ENCODE data around the gene ZBTB46. TPM values are rescaled to one million over a fixed set of nuclear protein-coding genes. Genes with fewer than 3 reads are reported as not detected.

Gene ZBTB46
- total RNA-seq, 1 donor from 2014 or later: 1.1 TPM

GRCh38 chr20:63714858-63715257 lies 116.2 kb downstream of the ZBTB46 start:
- Mint-ChIP-seq H3K9me3 (peaks cover 11% of the 10 kb centered on the region), H3K27ac (no peak overlapping the region), H3K27me3 (ENCODE audit: insufficient read depth) (no peaks in the 10 kb centered on the region), H3K4me1 (ENCODE audit: low read depth) (peaks cover 24% of the 10 kb centered on the region), H3K4me3 (no peak overlapping the region), H3K36me3 (ENCODE audit: low read depth) (peaks cover 70% of the 10 kb centered on the region)
- no peak for DNase-seq (ENCODE audit: low spot score)
- intact Hi-C loops (cut with micrococcal nuclease): no loop called here

GRCh38 chr20:63712191-63712590 lies 118.9 kb downstream of the ZBTB46 start:
- H3K27me3 Mint-ChIP-seq (ENCODE audit: insufficient read depth): no peaks in the 10 kb centered on the region
- no peak overlapping the region for H3K4me3 Mint-ChIP-seq
- intact Hi-C loops (cut with micrococcal nuclease): no loop called here
- peaks cover 4% of the 10 kb centered on the region for H3K9me3 Mint-ChIP-seq
- DNase-seq (ENCODE audit: low spot score): no peak
- H3K4me1 Mint-ChIP-seq (ENCODE audit: low read depth): peaks cover 26% of the 10 kb centered on the region
- H3K27ac Mint-ChIP-seq: no peak overlapping the region
- peaks cover 58% of the 10 kb centered on the region for H3K36me3 Mint-ChIP-seq (ENCODE audit: low read depth)

GRCh38 chr20:63711085-63711645 lies 119.9 kb downstream of the ZBTB46 start:
- Mint-ChIP-seq H3K4me3 (peak overlapping the region; percentile 71), H3K4me1 (ENCODE audit: low read depth) (peaks cover 34% of the 10 kb centered on the region), H3K27ac (no peak overlapping the region), H3K36me3 (ENCODE audit: low read depth) (peaks cover 54% of the 10 kb centered on the region), H3K9me3 (peaks cover 2% of the 10 kb centered on the region), H3K27me3 (ENCODE audit: insufficient read depth) (no peaks in the 10 kb centered on the region)
- intact Hi-C loops (cut with micrococcal nuclease): no loop called here
- DNase-seq (ENCODE audit: low spot score): no peak

- H3K27ac Mint-ChIP-seq: no peak overlapping the region
- no peaks in the 10 kb centered on the region for H3K9me3 Mint-ChIP-seq
- intact Hi-C loops (cut with micrococcal nuclease): loop anchor here (2.0 kb wide), 1 partner anchor 172 kb away; the partner anchor contains the start of gene PTK6
- H3K27me3 Mint-ChIP-seq (ENCODE audit: insufficient read depth): no peaks in the 10 kb centered on the region
- no peak for DNase-seq (ENCODE audit: low spot score)
- peaks cover 43% of the 10 kb centered on the region for H3K36me3 Mint-ChIP-seq (ENCODE audit: low read depth)
- H3K4me1 Mint-ChIP-seq (ENCODE audit: low read depth): peaks cover 34% of the 10 kb centered on the region
- H3K4me3 Mint-ChIP-seq: peak overlapping the region; percentile 86
Observed at GRCh38 chr20:63709149-63709527, 121.9 kb downstream of the ZBTB46 start.

GRCh38 chr20:63708301-63709148 lies 122.5 kb downstream of the ZBTB46 start:
- Mint-ChIP-seq H3K4me1 (ENCODE audit: low read depth) (peaks cover 34% of the 10 kb centered on the region), H3K27ac (peak overlapping the region; percentile 68), H3K4me3 (peak overlapping the region; percentile 86), H3K9me3 (no peaks in the 10 kb centered on the region), H3K27me3 (ENCODE audit: insufficient read depth) (no peaks in the 10 kb centered on the region), H3K36me3 (ENCODE audit: low read depth) (peaks cover 40% of the 10 kb centered on the region)
- no peak for DNase-seq (ENCODE audit: low spot score)
- intact Hi-C loops (cut with micrococcal nuclease): loop anchor here (2.0 kb wide), 1 partner anchor 172 kb away; the partner anchor contains the start of gene PTK6

GRCh38 chr20:63707558-63708300 lies 123.3 kb downstream of the ZBTB46 start, which contains the start of the genes ARFRP1 and ZGPAT:
Gene ARFRP1 (minus strand): TSS chr20:63707976. CDS start chr20:63707091, 885 bp downstream.
Gene ZGPAT (plus strand): TSS chr20:63708039. CDS start chr20:63708581, 542 bp downstream.
- intact Hi-C loops (cut with micrococcal nuclease): loop anchor here (1.0 to 2.0 kb wide), 9 partner anchors 23 to 356 kb away; partner anchors contain the start of genes PTK6, RTEL1, TCEA2 and TPD52L2
- Mint-ChIP-seq H3K4me3 (peak within 1 kb of the TSS; percentile 94), H3K27me3 (ENCODE audit: insufficient read depth) (no peaks in the 10 kb centered on the region), H3K4me1 (ENCODE audit: low read depth) (peaks cover 31% of the 10 kb centered on the region), H3K9me3 (no peaks in the 10 kb centered on the region), H3K36me3 (ENCODE audit: low read depth) (peaks cover 39% of the 10 kb centered on the region), H3K27ac (peak within 1 kb of the TSS; percentile 86)
- DNase-seq (ENCODE audit: low spot score): peak; percentile 88

GRCh38 chr20:63706852-63707557 lies 124.1 kb downstream of the ZBTB46 start:
- Mint-ChIP-seq H3K27me3 (ENCODE audit: insufficient read depth) (no peaks in the 10 kb centered on the region), H3K27ac (peak overlapping the region; percentile 86), H3K36me3 (ENCODE audit: low read depth) (peaks cover 33% of the 10 kb centered on the region), H3K4me3 (peak overlapping the region; percentile 94), H3K4me1 (ENCODE audit: low read depth) (peaks cover 24% of the 10 kb centered on the region), H3K9me3 (no peaks in the 10 kb centered on the region)
- intact Hi-C loops (cut with micrococcal nuclease): loop anchor here (1.0 to 2.0 kb wide), 8 partner anchors 24 to 356 kb away; partner anchors contain the start of genes RTEL1, TCEA2, TPD52L2 and UCKL1
- DNase-seq (ENCODE audit: low spot score): peak; percentile 49

- Mint-ChIP-seq H3K27me3 (ENCODE audit: insufficient read depth) (no peaks in the 10 kb centered on the region), H3K36me3 (ENCODE audit: low read depth) (peaks cover 24% of the 10 kb centered on the region), H3K4me3 (peak overlapping the region; percentile 94), H3K9me3 (no peaks in the 10 kb centered on the region), H3K27ac (no peak overlapping the region), H3K4me1 (ENCODE audit: low read depth) (peaks cover 23% of the 10 kb centered on the region)
- intact Hi-C loops (cut with micrococcal nuclease): loop anchor here (2.0 kb wide), 2 partner anchors 25 to 91 kb away; no protein-coding TSS in a partner anchor
- no peak for DNase-seq (ENCODE audit: low spot score)
Observed at GRCh38 chr20:63706027-63706695, 124.9 kb downstream of the ZBTB46 start.

GRCh38 chr20:63705232-63706026 lies 125.6 kb downstream of the ZBTB46 start:
- no peak for DNase-seq (ENCODE audit: low spot score)
- Mint-ChIP-seq H3K27ac (peak overlapping the region; percentile 40), H3K36me3 (ENCODE audit: low read depth) (peaks cover 17% of the 10 kb centered on the region), H3K4me1 (ENCODE audit: low read depth) (peaks cover 19% of the 10 kb centered on the region), H3K27me3 (ENCODE audit: insufficient read depth) (no peaks in the 10 kb centered on the region), H3K9me3 (no peaks in the 10 kb centered on the region), H3K4me3 (peak overlapping the region; percentile 94)
- intact Hi-C loops (cut with micrococcal nuclease): loop anchor here (2.0 kb wide), 2 partner anchors 25 to 91 kb away; no protein-coding TSS in a partner anchor

GRCh38 chr20:63704749-63705117 lies 126.3 kb downstream of the ZBTB46 start:
- intact Hi-C loops (cut with micrococcal nuclease): no loop called here
- Mint-ChIP-seq H3K4me1 (ENCODE audit: low read depth) (peaks cover 17% of the 10 kb centered on the region), H3K27me3 (ENCODE audit: insufficient read depth) (no peaks in the 10 kb centered on the region), H3K9me3 (no peaks in the 10 kb centered on the region), H3K4me3 (peak overlapping the region; percentile 94), H3K36me3 (ENCODE audit: low read depth) (peaks cover 14% of the 10 kb centered on the region), H3K27ac (no peak overlapping the region)
- no peak for DNase-seq (ENCODE audit: low spot score)

Measured in activated T-helper 1 cell treated with anti-CD3 and anti-CD28 coated beads, Interleukin-12 subunit alpha, Interleukin-12 subunit beta, Interleukin-2, Interleukin-4 antibody, amounts not matched to agents 30 ng/mL and 10 ng/mL and 1 ng/mL, durations not matched to agents 14 hours and 24 hours and 36 hours (primary cell).